OCI-LY1 (cell line): ENCODE data around the gene ROBO1.

Experiments
- H2AFZ ChIP-seq: fragments of 200-600 bp; sonication (generic), shearing (Covaris generic); 2 replicates; pipeline ENCODE4 v1.6.0; 2014; ENCODE audit warnings: antibody characterized with exemption, mild to moderate bottlenecking, low read length
- H3F3A ChIP-seq: fragments of 200-600 bp; sonication (generic), shearing (Covaris generic); 2 replicates; pipeline ENCODE4 v1.6.0; 2014; ENCODE audit warnings: mild to moderate bottlenecking, antibody characterized with exemption, low read length, moderate library complexity; ENCODE audit not compliant: insufficient read depth
- H3K27ac ChIP-seq: fragments of 200-600 bp; sonication (generic); 2 replicates; pipeline ENCODE4 v1.5.1; 2014; ENCODE audit warnings: low read length, mixed run types, mild to moderate bottlenecking, low read depth; ENCODE audit not compliant: poor library complexity, severe bottlenecking
- H3K27me3 ChIP-seq: fragments of 200-600 bp; sonication (generic); 2 replicates; pipeline ENCODE4 v1.6.0; 2014; ENCODE audit warnings: antibody characterized with exemption, mild to moderate bottlenecking, low read length, moderate library complexity; ENCODE audit not compliant: insufficient read depth
- H3K36me3 ChIP-seq: fragments of 200-600 bp; sonication (generic); 2 replicates; pipeline ENCODE4 v1.6.1; 2014; ENCODE audit warnings: mild to moderate bottlenecking, antibody characterized with exemption, low read length, moderate library complexity, mixed read lengths; ENCODE audit not compliant: insufficient read depth
- H3K4me1 ChIP-seq: fragments of 200-600 bp; sonication (generic); 2 replicates; pipeline ENCODE4 v1.5.1; 2014; ENCODE audit warnings: mild to moderate bottlenecking, low read length, moderate library complexity; ENCODE audit not compliant: insufficient read depth, severe bottlenecking
- H3K4me2 ChIP-seq: fragments of 200-600 bp; sonication (generic), shearing (Covaris generic); 2 replicates; pipeline ENCODE4 v1.6.1; 2014; ENCODE audit warnings: low read length
- H3K4me3 ChIP-seq: fragments of 200-600 bp; sonication (generic); 2 replicates; pipeline ENCODE4 v1.5.1; 2014; ENCODE audit warnings: low read length, low read depth, mild to moderate bottlenecking, mixed read lengths; ENCODE audit not compliant: poor library complexity, severe bottlenecking
- H3K79me2 ChIP-seq: fragments of 200-600 bp; shearing (Covaris generic); 2 replicates; pipeline ENCODE4 v1.6.1; 2016; ENCODE audit warnings: mixed run types, low read length, mixed read lengths; ENCODE audit not compliant: insufficient read depth
- H3K9ac ChIP-seq: fragments of 200-600 bp; sonication (generic), shearing (Covaris generic); 2 replicates; pipeline ENCODE4 v1.6.1; 2014; ENCODE audit warnings: mild to moderate bottlenecking, low read length, mixed read lengths
- H3K9me2 ChIP-seq: fragments of 200-600 bp; sonication (generic), shearing (Covaris generic); 2 replicates; pipeline ENCODE4 v1.6.1; 2014; ENCODE audit warnings: low read depth, mild to moderate bottlenecking, low read length, mixed read lengths
- H3K9me3 ChIP-seq: fragments of 200-600 bp; shearing (Covaris generic); 2 replicates; pipeline ENCODE4 v1.6.1; 2014; ENCODE audit warnings: low read length, mixed read lengths
- H4K20me1 ChIP-seq: fragments of 200-600 bp; sonication (generic), shearing (Covaris generic); 2 replicates; pipeline ENCODE4 v1.6.0; 2016; ENCODE audit warnings: mild to moderate bottlenecking, low read length; ENCODE audit not compliant: insufficient read depth
- EZH2 ChIP-seq: fragments of 200-600 bp; sonication (generic), shearing (Covaris generic); IDR thresholded peaks from 2 replicates; pipeline ENCODE4 v1.8.0; 2017; ENCODE audit warnings: borderline replicate concordance, mixed run types, mild to moderate bottlenecking, antibody characterized with exemption, low read length, moderate library complexity, mixed read lengths
- TF ChIP-seq, protein P1 (sequence below): fragments of 200-600 bp; sonication (generic), shearing (Covaris generic); IDR thresholded peaks from 2 replicates; pipeline ENCODE4 v1.5.1; 2017; ENCODE audit warnings: mild to moderate bottlenecking, antibody characterized with exemption, low read length, moderate library complexity, mixed read lengths

The ROBO1 gene

DNA sequence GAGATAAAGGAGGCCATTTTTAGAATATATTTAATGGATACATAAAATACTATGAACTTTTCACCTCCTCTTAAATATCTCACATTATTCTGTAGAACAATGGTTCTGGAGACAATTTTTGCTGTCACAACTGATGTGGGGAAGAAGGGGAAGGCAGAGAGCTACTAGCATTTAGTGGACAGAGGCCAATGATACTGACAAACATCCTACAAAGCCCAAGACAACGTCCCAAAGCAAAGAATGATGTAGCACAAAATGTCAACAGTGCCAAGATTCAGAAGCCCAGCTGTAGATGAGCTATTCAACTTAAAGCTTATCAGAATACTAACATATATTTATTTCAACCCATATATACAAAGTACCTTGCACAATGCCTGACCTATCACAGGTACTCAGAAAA lies 1069.4 kb downstream of the ROBO1 start:
- no peak overlapping the region for H3K4me2 ChIP-seq
- no peaks in the 10 kb centered on the region for H3K9me2 ChIP-seq
- H3K4me3 ChIP-seq, result no peak overlapping the region
- no peaks in the 10 kb centered on the region for H4K20me1 ChIP-seq
- TF ChIP-seq, protein P1, sequence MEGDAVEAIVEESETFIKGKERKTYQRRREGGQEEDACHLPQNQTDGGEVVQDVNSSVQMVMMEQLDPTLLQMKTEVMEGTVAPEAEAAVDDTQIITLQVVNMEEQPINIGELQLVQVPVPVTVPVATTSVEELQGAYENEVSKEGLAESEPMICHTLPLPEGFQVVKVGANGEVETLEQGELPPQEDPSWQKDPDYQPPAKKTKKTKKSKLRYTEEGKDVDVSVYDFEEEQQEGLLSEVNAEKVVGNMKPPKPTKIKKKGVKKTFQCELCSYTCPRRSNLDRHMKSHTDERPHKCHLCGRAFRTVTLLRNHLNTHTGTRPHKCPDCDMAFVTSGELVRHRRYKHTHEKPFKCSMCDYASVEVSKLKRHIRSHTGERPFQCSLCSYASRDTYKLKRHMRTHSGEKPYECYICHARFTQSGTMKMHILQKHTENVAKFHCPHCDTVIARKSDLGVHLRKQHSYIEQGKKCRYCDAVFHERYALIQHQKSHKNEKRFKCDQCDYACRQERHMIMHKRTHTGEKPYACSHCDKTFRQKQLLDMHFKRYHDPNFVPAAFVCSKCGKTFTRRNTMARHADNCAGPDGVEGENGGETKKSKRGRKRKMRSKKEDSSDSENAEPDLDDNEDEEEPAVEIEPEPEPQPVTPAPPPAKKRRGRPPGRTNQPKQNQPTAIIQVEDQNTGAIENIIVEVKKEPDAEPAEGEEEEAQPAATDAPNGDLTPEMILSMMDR, result no peak
- no peak for TF ChIP-seq EZH2
- no peak overlapping the region for H3K27ac ChIP-seq
- no peaks in the 10 kb centered on the region for H3K79me2 ChIP-seq
- H3K9me3 ChIP-seq, result no peaks in the 10 kb centered on the region
- no peaks in the 10 kb centered on the region for H3K27me3 ChIP-seq
- no peaks in the 10 kb centered on the region for H3K36me3 ChIP-seq
- H3K4me1 ChIP-seq, result no peaks in the 10 kb centered on the region
- H3F3A ChIP-seq, result no peaks in the 10 kb centered on the region
- H2AFZ ChIP-seq, result no peak overlapping the region
- H3K9ac ChIP-seq, result no peak overlapping the region

DNA sequence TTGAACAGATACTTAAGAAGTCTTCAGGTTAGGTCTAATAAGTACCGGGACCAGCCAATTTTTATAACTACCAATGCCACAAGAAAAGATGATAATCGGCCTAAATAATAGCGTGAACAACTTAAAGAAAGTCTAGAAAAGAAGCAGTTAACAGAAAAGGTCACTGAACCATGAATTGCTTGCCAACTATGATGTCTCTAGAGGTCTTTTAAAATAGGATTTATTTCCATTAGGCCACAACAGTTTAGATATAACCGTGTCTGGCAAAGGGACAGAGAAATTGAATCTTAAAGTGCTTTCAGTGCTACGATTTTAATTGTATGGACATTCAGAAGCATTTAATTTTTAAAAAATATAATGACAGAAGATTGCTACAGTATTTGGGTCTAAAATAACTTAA lies 1070.4 kb downstream of the ROBO1 start:
- Histone ChIP-seq H3K4me3 (no peak overlapping the region), H3K79me2 (no peaks in the 10 kb centered on the region), H3K9ac (no peak overlapping the region), H3K27ac (no peak overlapping the region), H3K27me3 (no peaks in the 10 kb centered on the region), H2AFZ (no peak overlapping the region), H3K4me2 (no peak overlapping the region), H3K9me3 (no peaks in the 10 kb centered on the region), H3K36me3 (no peaks in the 10 kb centered on the region), H4K20me1 (no peaks in the 10 kb centered on the region), H3F3A (no peaks in the 10 kb centered on the region), H3K4me1 (no peaks in the 10 kb centered on the region), H3K9me2 (no peaks in the 10 kb centered on the region)
- TF ChIP-seq, protein P1, result no peak
- TF ChIP-seq EZH2, result no peak

GRCh38 chr3:78690766-78691165 lies 1077.0 kb downstream of the ROBO1 start:
- H3K9me3 ChIP-seq, result no peaks in the 10 kb centered on the region
- no peaks in the 10 kb centered on the region for H3F3A ChIP-seq
- H3K27ac ChIP-seq, result no peak overlapping the region
- no peaks in the 10 kb centered on the region for H3K4me1 ChIP-seq
- no peak overlapping the region for H3K9ac ChIP-seq
- TF ChIP-seq EZH2, result no peak
- TF ChIP-seq, protein P1, result no peak
- H3K9me2 ChIP-seq, result no peaks in the 10 kb centered on the region
- H3K4me2 ChIP-seq, result no peak overlapping the region
- no peaks in the 10 kb centered on the region for H3K27me3 ChIP-seq
- no peaks in the 10 kb centered on the region for H3K36me3 ChIP-seq
- no peak overlapping the region for H2AFZ ChIP-seq
- H3K4me3 ChIP-seq, result no peak overlapping the region
- no peaks in the 10 kb centered on the region for H3K79me2 ChIP-seq
- no peaks in the 10 kb centered on the region for H4K20me1 ChIP-seq
